ENCODE data around the gene NSFL1C.

Gene NSFL1C

GRCh38 chr20:1457992-1458391 lies 8.7 kb downstream of the NSFL1C start:
- no peak for DNase-seq

GRCh38 chr20:1456300-1456699 lies 10.3 kb downstream of the NSFL1C start:
- DNase-seq = no peak

- DNase-seq = no peak
Observed at GRCh38 chr20:1450926-1451491, 15.6 kb downstream of the NSFL1C start.

- DNase-seq = no peak
Observed at GRCh38 chr20:1449370-1449769, 17.3 kb downstream of the NSFL1C start.

GRCh38 chr20:1448081-1448620 lies 18.5 kb downstream of the NSFL1C start:
- DNase-seq = no peak

- no peak for DNase-seq
Observed at GRCh38 chr20:1446536-1446935, 20.1 kb downstream of the NSFL1C start.

GRCh38 chr20:1443085-1443484 lies 23.6 kb downstream of the NSFL1C start:
- DNase-seq = no peak

GRCh38 chr20:1442304-1442703 lies 24.3 kb downstream of the NSFL1C start:
- DNase-seq = no peak

- DNase-seq = no peak
Observed at GRCh38 chr20:1441133-1441532, 25.5 kb downstream of the NSFL1C start.

GRCh38 chr20:1440024-1440423 lies 26.6 kb downstream of the NSFL1C start:
- DNase-seq = no peak

GRCh38 chr20:1438361-1438760 lies 28.3 kb downstream of the NSFL1C start:
- DNase-seq = no peak

- peak; percentile 80 for DNase-seq
Observed at GRCh38 chr20:1437235-1437904, 29.3 kb downstream of the NSFL1C start.

- DNase-seq = no peak
Observed at GRCh38 chr20:1436263-1436662, 30.4 kb downstream of the NSFL1C start.

GRCh38 chr20:1435337-1435699 lies 31.3 kb downstream of the NSFL1C start:
- no peak for DNase-seq

- DNase-seq = peak; percentile 83
Observed at GRCh38 chr20:1434571-1435336, 31.9 kb downstream of the NSFL1C start.

GRCh38 chr20:1431158-1431557 lies 35.5 kb downstream of the NSFL1C start:
- DNase-seq = no peak

GRCh38 chr20:1430004-1430451 lies 36.6 kb downstream of the NSFL1C start:
- no peak for DNase-seq

GRCh38 chr20:1429143-1429728 lies 37.4 kb downstream of the NSFL1C start:
- no peak for DNase-seq

GRCh38 chr20:1427457-1428054 lies 39.1 kb downstream of the NSFL1C start:
- no peak for DNase-seq

- DNase-seq = no peak
Observed at GRCh38 chr20:1426231-1426849, 40.3 kb downstream of the NSFL1C start.

- DNase-seq = no peak
Observed at GRCh38 chr20:1424336-1424735, 42.3 kb downstream of the NSFL1C start.

- peak; percentile 17 for DNase-seq
Observed at GRCh38 chr20:1423625-1424106, 43.0 kb downstream of the NSFL1C start.

Data from CD4-positive, alpha-beta T cell treated with Interleukin-4 for 4 hours (primary cell).